Chondrocyte (in vitro differentiated cells): ENCODE data around the gene UAP1L1. TPM values are rescaled to one million over a fixed set of nuclear protein-coding genes. Genes with fewer than 3 reads are reported as not detected.

Experiments
- DNase-seq: peaks from one replicate; pipeline ENCODE4 v3.0.0; 2021; ENCODE audit warnings: mixed read lengths, low spot score
- H3K27ac Mint-ChIP-seq: one replicate; pipeline ENCODE4 v1.8.0; 2021; ENCODE audit warnings: mild to moderate bottlenecking, moderate library complexity, mixed read lengths; ENCODE audit not compliant: unreplicated experiment
- H3K27me3 Mint-ChIP-seq: 2 replicates; pipeline ENCODE4 v1.8.0; 2021; ENCODE audit warnings: low read depth, mixed read lengths
- H3K36me3 Mint-ChIP-seq: 2 replicates; pipeline ENCODE4 v1.8.0; 2021; ENCODE audit warnings: low read depth, mixed read lengths
- H3K4me1 Mint-ChIP-seq: 2 replicates; pipeline ENCODE4 v1.8.0; 2021; ENCODE audit warnings: low read depth, mild to moderate bottlenecking, mixed read lengths
- H3K4me3 Mint-ChIP-seq: one replicate; pipeline ENCODE4 v1.8.0; 2021; ENCODE audit warnings: mild to moderate bottlenecking, moderate library complexity, mixed read lengths; ENCODE audit not compliant: unreplicated experiment
- H3K9me3 Mint-ChIP-seq: 2 replicates; pipeline ENCODE4 v1.8.0; 2021; ENCODE audit warnings: low read depth, mixed read lengths
- CTCF ChIP-seq: fragments of 200-600 bp; sonication (generic); IDR thresholded peaks from 2 replicates; pipeline ENCODE4 v1.5.0; 2021; ENCODE audit warnings: antibody characterized with exemption, mild to moderate bottlenecking, moderate library complexity
- total RNA-seq: library from RNA; stranded (reverse); gene quantifications from 3 replicates; pipeline ENCODE4 v1.2.1, GENCODE V29; 2021

The UAP1L1 gene
- total RNA-seq, 1 donor from 2014 or later, result 44.0 TPM

- H3K27me3 Mint-ChIP-seq, result no peaks in the 10 kb centered on the region
- peaks cover 14% of the 10 kb centered on the region for H3K4me1 Mint-ChIP-seq
- H3K36me3 Mint-ChIP-seq, result no peaks in the 10 kb centered on the region
These were observed 33.3 kb upstream of the UAP1L1 start for GRCh38 chr9:137044037-137044436.

GRCh38 chr9:137044502-137045177, 32.7 kb upstream of the UAP1L1 start:
- Mint-ChIP-seq H3K4me1 (peaks cover 14% of the 10 kb centered on the region), H3K27ac (no peak overlapping the region), H3K9me3 (no peaks in the 10 kb centered on the region), H3K36me3 (no peaks in the 10 kb centered on the region), H3K4me3 (peak overlapping the region; percentile 70), H3K27me3 (peaks cover 3% of the 10 kb centered on the region)
- no peak for TF ChIP-seq CTCF
- DNase-seq, result no peak

More at GRCh38 chr9:137044037-137044436, 33.3 kb upstream of the UAP1L1 start:
- no peak overlapping the region for H3K4me3 Mint-ChIP-seq
- H3K27ac Mint-ChIP-seq, result no peak overlapping the region
- no peak for TF ChIP-seq CTCF
- no peaks in the 10 kb centered on the region for H3K9me3 Mint-ChIP-seq
- no peak for DNase-seq

DNA sequence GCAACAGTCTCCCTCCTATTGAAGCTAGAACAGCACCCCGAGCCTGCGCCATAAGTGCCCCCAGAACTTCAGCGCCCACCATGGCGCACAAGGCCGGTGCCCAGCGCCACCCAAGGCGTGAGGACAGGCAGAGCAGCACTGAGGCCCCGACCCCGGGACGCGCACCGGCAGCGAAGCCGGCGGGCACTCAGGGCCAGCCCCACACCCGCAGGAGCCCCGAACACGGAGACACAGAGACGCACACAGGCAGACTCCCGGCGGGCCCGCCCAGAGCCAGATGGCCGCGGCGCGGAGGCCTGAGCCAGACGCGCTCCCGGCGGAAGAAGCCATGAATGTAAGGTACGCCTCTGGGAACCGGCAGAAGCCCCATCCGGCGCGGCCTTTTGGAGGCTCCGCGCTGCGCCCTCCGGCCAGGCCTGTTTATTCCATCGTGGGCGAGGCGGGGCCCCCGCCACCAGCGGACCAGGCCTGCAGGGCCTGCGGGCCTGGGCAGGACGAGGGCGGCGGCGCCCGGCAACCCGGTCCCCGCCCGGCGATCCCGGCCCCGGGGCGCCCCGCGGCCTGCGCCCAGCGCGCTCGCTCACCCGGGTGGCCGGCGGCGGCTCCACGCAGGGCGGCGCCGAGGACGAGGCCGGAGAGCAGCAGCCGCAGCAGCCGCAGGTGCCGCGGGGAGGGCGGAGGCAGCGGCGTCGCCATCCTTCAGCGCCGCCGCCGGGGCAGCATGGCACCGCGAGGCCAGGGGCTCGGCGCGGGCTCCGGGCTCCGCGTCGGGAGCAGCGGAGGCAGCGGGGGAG, 31.8 kb upstream of the UAP1L1 start:
- Mint-ChIP-seq H3K27ac (no peak overlapping the region), H3K27me3 (peaks cover 7% of the 10 kb centered on the region), H3K36me3 (no peaks in the 10 kb centered on the region), H3K9me3 (no peaks in the 10 kb centered on the region), H3K4me1 (peaks cover 14% of the 10 kb centered on the region), H3K4me3 (peak overlapping the region; percentile 77)
- DNase-seq, result no peak
- no peak for TF ChIP-seq CTCF

DNA sequence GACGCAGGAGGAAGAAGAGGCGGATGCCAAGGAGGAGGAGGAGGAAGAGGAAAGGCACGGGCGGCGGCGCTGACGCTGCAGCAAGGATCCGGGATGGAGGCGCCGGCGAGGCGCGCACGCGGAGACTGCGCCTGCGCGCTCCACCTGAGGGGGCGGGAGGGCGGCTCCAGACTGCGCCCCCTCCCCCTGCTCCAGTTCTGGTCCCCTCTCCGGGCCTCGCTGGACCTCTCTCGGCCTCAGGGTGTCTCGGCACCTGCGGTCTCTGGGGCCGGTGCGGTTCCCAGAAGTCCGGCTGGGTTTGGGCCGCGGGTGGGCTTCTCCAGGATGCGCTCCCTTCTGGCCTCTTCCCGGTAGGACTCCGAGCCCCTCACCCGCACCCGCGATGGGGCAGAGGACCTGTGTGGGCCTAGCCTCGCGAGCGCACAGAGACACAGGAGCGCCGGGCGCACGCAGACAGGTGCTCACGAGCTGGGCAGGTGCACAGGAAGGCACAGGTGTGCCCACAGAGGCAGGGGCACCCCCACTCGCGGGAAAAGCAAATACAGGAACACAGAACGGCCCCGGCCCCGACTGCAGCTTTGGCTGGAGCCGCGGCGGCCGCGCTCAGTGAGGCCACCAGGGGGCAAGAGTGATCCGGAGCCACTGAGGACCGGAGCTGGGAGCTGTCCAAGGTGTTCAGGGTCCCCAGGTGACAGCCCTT, 31.1 kb upstream of the UAP1L1 start, which contains the start of gene NPDC1:
Gene NPDC1, minus strand, starts transcription at position 90 of the 700 bp plus-strand sequence. CDS start 188 bp downstream, outside the sequence.
- TF ChIP-seq CTCF, result peak; percentile 91
- no peaks in the 10 kb centered on the region for H3K36me3 Mint-ChIP-seq
- peaks cover 7% of the 10 kb centered on the region for H3K27me3 Mint-ChIP-seq

More for the DNA sequence above, 31.1 kb upstream of the UAP1L1 start, which contains the start of gene NPDC1:
- Mint-ChIP-seq H3K4me1 (peaks cover 14% of the 10 kb centered on the region), H3K9me3 (no peaks in the 10 kb centered on the region), H3K4me3 (peak within 1 kb of the TSS; percentile 77), H3K27ac (no peak within 1 kb of the TSS)
- DNase-seq, result no peak
